Activated T-cell treated with anti-CD3 and anti-CD28 coated beads, Interleukin-2, amount 50 U/mL, for 72 hours (primary cell): ENCODE results near the gene ABCG2. TPM values are rescaled to one million over a fixed set of nuclear protein-coding genes. Genes with fewer than 3 reads are reported as not detected.
A peak's percentile ranks its signal among the peaks of the same experiment; 100 is the strongest.

Source experiments
- ATAC-seq, 2 donors: fragments of 150-1000 bp; cut with Tn5 transposase; replicated peaks in 1 of 2; 2 replicates each; pipeline ENCODE4 v1.10.0; 2021; ENCODE audit warnings: moderate library complexity in 2 of 2, mild to moderate bottlenecking in 1 of 2
- DNase-seq, 2 donors: peaks; one replicate each; pipeline ENCODE4 v3.0.0; 2021 to 2022; ENCODE audit warnings: mixed read lengths in 1 of 2
- H3K27ac Mint-ChIP-seq: one replicate; pipeline ENCODE4 v1.8.0; 2022; ENCODE audit warnings: mild to moderate bottlenecking, moderate library complexity, mixed read lengths
- H3K27me3 Mint-ChIP-seq: one replicate; pipeline ENCODE4 v1.8.0; 2022; ENCODE audit warnings: low read depth, mixed read lengths
- H3K36me3 Mint-ChIP-seq, 2 donors: one replicate each; pipeline ENCODE4 v1.8.0; 2022; ENCODE audit warnings: mixed read lengths in 2 of 2, mild to moderate bottlenecking in 1 of 2; ENCODE audit not compliant: insufficient read depth in 2 of 2
- H3K4me1 Mint-ChIP-seq: one replicate; pipeline ENCODE4 v1.8.0; 2022; ENCODE audit warnings: low read depth, mixed read lengths
- H3K4me3 Mint-ChIP-seq, 2 donors: one replicate each; pipeline ENCODE4 v1.8.0; 2022; ENCODE audit warnings: mild to moderate bottlenecking in 2 of 2, mixed read lengths in 2 of 2, moderate library complexity in 2 of 2
- H3K9me3 Mint-ChIP-seq, 2 donors: one replicate each; pipeline ENCODE4 v1.8.0; 2022; ENCODE audit warnings: mixed read lengths in 2 of 2
- total RNA-seq, 2 donors: library from RNA; stranded (reverse); gene quantifications; one replicate each; pipeline ENCODE4 v1.2.3, GENCODE V29; 2022

ABCG2 gene
- total RNA-seq: 1 to 10 TPM in 1 of 2 donors, under 1 TPM in 1; 0.28 to 2.3 TPM

DNA sequence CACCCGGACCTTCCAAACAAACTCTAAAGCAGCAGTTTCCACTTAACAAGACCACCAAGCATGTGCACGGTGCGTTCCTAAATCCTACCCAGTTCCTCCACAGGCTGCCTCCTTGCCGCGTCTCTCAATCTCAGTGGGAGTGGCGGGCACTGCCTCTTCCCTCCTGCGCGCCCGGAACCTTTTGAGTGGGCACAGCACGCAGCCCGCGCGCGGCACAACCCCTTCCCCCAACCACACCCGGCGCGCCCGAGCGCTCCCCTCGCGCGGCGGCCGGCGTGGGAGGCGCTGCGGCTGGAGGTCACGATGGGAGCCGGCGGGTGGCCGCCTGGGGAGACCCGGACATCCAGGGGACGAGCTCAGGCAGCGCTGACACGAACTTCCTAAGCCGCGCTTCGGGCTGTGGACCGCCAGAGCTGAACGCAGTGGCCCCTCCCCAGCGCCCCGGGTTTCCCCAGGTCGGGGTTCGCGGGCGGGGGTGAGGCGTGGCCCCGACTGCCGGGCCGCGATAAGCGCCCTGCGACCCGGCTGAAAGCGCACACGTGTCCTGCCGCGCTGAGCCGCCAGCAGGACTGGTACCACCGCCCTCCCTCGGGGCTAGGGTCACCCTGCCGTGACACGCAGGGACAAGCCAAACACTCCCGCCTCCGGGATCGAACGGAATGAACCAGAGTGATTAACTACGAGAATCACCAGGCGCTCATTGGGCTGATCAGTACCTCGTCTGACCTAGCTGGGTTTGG is at the start of gene ABCG2:
ABCG2 (minus strand) TSS at position 151 of the 740 bp plus-strand sequence. CDS start 18,644 bp downstream, outside the sequence.
- Mint-ChIP-seq H3K4me3 (peak within 1 kb of the TSS; percentile 80 to 84), H3K36me3 (peaks cover 0 to 2% of the 10 kb centered on the region in 2 donors), H3K27me3 (peaks cover 28% of the 10 kb centered on the region), H3K27ac (no peak within 1 kb of the TSS), H3K4me1 (peaks cover 15% of the 10 kb centered on the region), H3K9me3 (peaks cover 0 to 4% of the 10 kb centered on the region in 2 donors)
- DNase-seq: peak; percentile 49 to 59
- peak; percentile 84 to 85 for ATAC-seq

DNA sequence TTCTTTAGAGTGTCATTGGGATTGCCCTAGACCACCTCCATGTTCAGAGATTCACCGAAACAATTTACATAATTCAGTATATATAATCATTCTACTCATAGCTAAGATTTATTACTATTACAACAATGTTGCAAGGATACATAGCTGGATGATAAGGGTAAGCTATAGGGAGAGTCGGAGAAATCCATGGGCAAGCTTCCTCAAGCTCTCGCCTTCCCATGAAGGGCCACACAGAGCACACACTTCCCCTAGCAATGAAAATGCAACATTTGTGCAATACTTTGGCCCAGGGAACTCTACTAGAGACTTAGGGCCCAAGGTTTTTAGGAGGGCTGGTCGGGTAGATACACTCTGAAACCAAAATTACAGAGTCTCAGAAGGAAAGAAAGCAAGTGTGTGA is 49.7 kb upstream of the ABCG2 start:
- Mint-ChIP-seq H3K9me3 (no peaks in the 10 kb centered on the region), H3K27ac (no peak overlapping the region), H3K4me3 (no peak overlapping the region), H3K27me3 (peaks cover 2% of the 10 kb centered on the region), H3K36me3 (no peaks in the 10 kb centered on the region), H3K4me1 (no peaks in the 10 kb centered on the region)
- ATAC-seq (no peak), DNase-seq (no peak)

GRCh38 chr4:88207171-88207570 is 48.7 kb upstream of the ABCG2 start:
- no peak overlapping the region for H3K27ac Mint-ChIP-seq
- no peaks in the 10 kb centered on the region for H3K4me1 Mint-ChIP-seq
- no peaks in the 10 kb centered on the region for H3K27me3 Mint-ChIP-seq
- DNase-seq (no peak), ATAC-seq (no peak)
- H3K36me3 Mint-ChIP-seq: no peaks in the 10 kb centered on the region
- H3K4me3 Mint-ChIP-seq: no peak overlapping the region
- no peaks in the 10 kb centered on the region for H3K9me3 Mint-ChIP-seq

DNA sequence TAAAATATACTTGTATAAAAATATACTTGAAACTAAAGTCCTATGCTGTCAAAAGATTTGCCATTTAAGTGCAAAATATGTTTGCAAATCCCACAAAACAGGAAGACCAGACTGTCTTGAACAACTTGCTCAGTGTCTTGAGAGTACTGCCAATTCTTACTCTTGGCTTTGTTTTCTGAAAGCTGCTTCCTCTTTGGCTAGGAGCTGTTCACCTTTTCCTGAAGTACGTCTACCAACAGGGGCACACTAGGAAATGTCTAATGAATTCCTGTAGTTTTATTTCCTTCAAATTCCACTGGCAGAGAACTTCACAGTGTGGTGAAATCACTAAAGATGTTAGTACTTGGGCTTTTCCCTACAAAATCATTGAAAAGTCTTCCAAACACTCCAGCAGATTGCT is 46.4 kb upstream of the ABCG2 start:
- H3K27ac Mint-ChIP-seq: no peak overlapping the region
- H3K4me3 Mint-ChIP-seq: no peak overlapping the region
- DNase-seq (no peak), ATAC-seq (no peak)
- no peaks in the 10 kb centered on the region for H3K4me1 Mint-ChIP-seq
- H3K9me3 Mint-ChIP-seq: no peaks in the 10 kb centered on the region
- H3K36me3 Mint-ChIP-seq: no peaks in the 10 kb centered on the region
- H3K27me3 Mint-ChIP-seq: no peaks in the 10 kb centered on the region

DNA sequence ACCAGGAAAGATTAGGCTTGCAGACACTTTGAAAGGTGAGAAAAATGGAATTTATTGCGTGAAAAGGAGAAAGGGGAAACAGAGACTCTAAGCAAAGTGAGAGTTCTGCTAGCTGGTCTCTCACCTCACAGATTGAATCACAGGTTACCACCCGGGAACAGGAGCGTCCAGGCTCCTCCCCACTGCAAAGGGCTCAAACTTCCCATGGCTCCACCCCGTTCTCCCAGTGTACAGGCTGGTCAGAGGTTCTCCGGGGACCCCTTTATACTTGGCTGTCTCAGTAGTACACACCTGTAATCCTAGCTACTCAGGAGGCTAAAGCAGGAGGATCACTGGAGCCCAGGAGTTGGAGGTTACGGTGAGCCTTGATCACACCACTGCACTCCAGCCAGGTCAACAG is 44.0 kb upstream of the ABCG2 start:
- Mint-ChIP-seq H3K27ac (no peak overlapping the region), H3K27me3 (no peaks in the 10 kb centered on the region), H3K36me3 (no peaks in the 10 kb centered on the region), H3K9me3 (no peaks in the 10 kb centered on the region), H3K4me3 (no peak overlapping the region), H3K4me1 (no peaks in the 10 kb centered on the region)
- DNase-seq (no peak), ATAC-seq (no peak)

DNA sequence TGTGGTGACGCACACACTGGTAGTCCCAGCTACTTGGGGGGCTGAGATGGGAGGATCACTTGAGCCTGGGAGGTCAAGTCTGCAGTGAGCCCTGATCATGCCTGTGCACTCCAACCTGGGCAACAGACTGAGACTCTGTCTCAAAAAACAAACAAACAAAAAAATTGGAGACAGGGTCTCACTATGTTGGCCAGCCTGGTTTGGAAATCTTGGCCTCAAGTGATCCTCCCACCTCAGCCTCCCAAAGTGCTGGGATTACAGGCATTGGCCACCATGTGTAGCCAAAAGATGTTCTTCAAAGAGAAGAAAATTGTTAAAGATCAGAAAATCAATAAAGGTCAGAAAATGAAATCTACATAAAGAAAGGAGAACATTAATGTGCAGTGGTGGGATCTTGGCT is 41.7 kb upstream of the ABCG2 start:
- Mint-ChIP-seq H3K27ac (no peak overlapping the region), H3K36me3 (no peaks in the 10 kb centered on the region), H3K4me3 (no peak overlapping the region), H3K27me3 (no peaks in the 10 kb centered on the region), H3K9me3 (no peaks in the 10 kb centered on the region), H3K4me1 (peaks cover 10% of the 10 kb centered on the region)
- no peak for DNase-seq
- no peak for ATAC-seq

DNA sequence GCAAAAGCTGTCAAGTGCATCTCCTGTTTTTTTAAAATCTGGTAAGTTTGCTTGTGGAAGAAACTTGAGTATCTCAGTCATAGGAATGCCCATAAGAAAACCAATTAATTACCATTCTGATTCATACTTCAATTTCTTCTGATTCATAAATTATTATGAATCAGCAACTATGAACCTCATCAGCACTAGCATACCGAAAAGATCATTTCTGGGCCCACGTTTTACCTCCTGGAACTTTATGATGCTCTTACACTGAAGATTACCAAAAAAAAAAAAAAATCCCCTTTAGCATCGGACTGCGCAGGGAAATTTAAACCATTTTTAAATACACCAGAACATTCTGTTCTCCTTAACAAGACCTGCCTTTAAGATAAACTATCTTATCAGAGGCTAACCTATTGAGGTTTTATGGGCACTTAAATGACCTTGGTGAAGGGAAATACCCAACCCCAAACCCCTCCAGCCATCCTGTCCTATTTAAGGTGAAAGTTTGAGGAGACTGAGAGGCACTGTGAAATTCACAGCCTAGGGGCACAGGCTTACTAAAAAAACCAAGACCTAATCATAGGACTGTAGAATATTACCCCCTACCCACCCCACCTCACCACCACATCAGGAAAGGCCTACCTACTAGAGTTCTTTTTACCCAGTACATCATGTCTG is 38.2 kb upstream of the ABCG2 start:
- H3K4me1 Mint-ChIP-seq: peaks cover 10% of the 10 kb centered on the region
- H3K4me3 Mint-ChIP-seq: peak overlapping the region in 1 of 2 donors; percentile 40
- no peak for DNase-seq
- H3K27me3 Mint-ChIP-seq: no peaks in the 10 kb centered on the region
- peak; percentile 53 to 84 for ATAC-seq
- no peak overlapping the region for H3K27ac Mint-ChIP-seq
- no peaks in the 10 kb centered on the region for H3K36me3 Mint-ChIP-seq
- H3K9me3 Mint-ChIP-seq: no peaks in the 10 kb centered on the region

DNA sequence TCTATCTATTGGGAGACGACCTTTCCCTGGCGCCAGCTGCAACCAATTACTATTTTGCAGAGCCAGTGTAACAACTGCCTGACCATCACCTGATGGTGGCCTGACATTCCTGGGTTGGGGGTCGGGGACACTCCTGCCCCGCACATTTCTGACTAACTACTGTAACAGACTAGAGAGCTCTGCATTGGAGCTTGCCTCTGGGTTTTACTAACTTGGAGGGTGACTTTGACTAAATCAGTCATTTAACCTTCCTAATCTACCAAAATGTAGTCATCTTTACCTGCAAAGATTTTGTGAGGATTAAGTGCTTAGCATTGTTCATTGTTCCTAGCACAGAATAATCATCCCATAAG is 37.5 kb upstream of the ABCG2 start:
- peak overlapping the region in 1 of 2 donors; percentile 40 for H3K4me3 Mint-ChIP-seq
- no peak for DNase-seq
- H3K27ac Mint-ChIP-seq: no peak overlapping the region
- ATAC-seq: peak in 1 of 2 donors; percentile 74
- no peaks in the 10 kb centered on the region for H3K36me3 Mint-ChIP-seq
- H3K4me1 Mint-ChIP-seq: peaks cover 10% of the 10 kb centered on the region
- no peaks in the 10 kb centered on the region for H3K9me3 Mint-ChIP-seq
- H3K27me3 Mint-ChIP-seq: no peaks in the 10 kb centered on the region

- Mint-ChIP-seq H3K27ac (no peak overlapping the region), H3K4me3 (no peak overlapping the region), H3K27me3 (no peaks in the 10 kb centered on the region), H3K4me1 (peaks cover 10% of the 10 kb centered on the region), H3K9me3 (no peaks in the 10 kb centered on the region), H3K36me3 (no peaks in the 10 kb centered on the region)
- ATAC-seq: no peak
- DNase-seq: no peak
Observed at GRCh38 chr4:88195328-88196012, 37.0 kb upstream of the ABCG2 start.

DNA sequence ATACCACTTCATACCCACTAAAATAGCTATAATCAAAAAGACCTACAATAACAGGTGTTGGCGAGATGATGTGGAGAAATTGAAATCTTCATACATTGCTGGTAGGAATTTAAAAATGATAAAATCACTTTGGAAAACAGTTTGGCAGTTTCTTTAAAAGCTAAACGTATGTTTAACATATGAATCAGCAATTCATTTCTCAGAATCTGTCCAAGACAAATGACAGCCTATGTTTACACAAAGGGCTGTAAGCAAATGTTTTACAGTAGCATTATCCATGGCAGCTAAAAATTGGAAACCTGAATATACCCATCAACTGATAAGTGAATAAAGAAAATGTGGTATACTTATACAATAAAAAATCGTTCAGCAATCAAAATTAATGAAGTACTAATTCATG is 33.0 kb upstream of the ABCG2 start:
- Mint-ChIP-seq H3K9me3 (no peaks in the 10 kb centered on the region), H3K27me3 (no peaks in the 10 kb centered on the region), H3K4me3 (no peak overlapping the region), H3K36me3 (no peaks in the 10 kb centered on the region), H3K4me1 (peaks cover 15% of the 10 kb centered on the region), H3K27ac (no peak overlapping the region)
- no peak for ATAC-seq
- DNase-seq: no peak

DNA sequence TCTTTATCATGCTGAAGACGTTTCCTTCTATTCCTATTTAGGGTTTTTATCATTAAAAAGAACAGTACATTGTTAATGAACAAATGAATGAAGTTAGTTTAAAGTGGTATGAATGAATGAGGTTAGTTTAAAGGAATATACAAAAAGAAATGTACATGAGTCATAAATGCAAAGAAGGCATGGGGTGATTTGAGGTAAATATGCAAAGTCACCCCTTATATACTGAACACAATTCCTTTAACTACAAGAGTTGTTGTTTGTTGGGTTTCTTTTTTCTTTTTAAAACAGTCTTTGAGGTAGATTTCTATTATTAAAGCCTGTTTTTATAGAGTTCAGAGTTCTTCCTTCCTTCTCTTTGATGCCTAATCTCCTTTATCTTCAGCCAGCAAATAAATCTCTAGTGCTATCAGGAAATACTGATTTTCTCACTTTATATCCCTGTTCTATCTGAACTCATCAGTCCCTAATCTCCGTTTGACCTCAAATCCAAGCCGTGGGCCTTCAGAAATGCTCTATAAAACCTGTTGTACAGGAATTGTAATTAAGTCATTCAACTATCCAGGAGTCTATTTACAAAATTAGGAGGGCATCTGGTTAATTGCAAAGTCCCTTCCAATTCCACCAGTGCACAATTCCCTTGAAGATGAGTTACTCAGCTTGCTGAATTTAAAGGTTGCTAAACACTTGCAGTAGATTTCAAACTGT is 31.6 kb upstream of the ABCG2 start:
- no peak for DNase-seq
- Mint-ChIP-seq H3K36me3 (no peaks in the 10 kb centered on the region), H3K27ac (no peak overlapping the region)

GRCh38 chr4:88189418-88189738 is 30.9 kb upstream of the ABCG2 start:
- DNase-seq: no peak
- Mint-ChIP-seq H3K4me3 (no peak overlapping the region), H3K9me3 (no peaks in the 10 kb centered on the region), H3K4me1 (peaks cover 8% of the 10 kb centered on the region), H3K36me3 (no peaks in the 10 kb centered on the region), H3K27me3 (no peaks in the 10 kb centered on the region), H3K27ac (no peak overlapping the region)
- no peak for ATAC-seq

More for the DNA sequence above, 31.6 kb upstream of the ABCG2 start:
- no peak for ATAC-seq
- Mint-ChIP-seq H3K27me3 (no peaks in the 10 kb centered on the region), H3K4me3 (no peak overlapping the region), H3K9me3 (no peaks in the 10 kb centered on the region), H3K4me1 (peaks cover 8% of the 10 kb centered on the region)
